HCT116 (cell line): ENCODE results near the gene MPP4. TPM values are rescaled to one million over a fixed set of nuclear protein-coding genes. Genes with fewer than 3 reads are reported as not detected.

Experiments
- ATAC-seq: fragments of 200-7000 bp; cut with Tn5 transposase; 2 replicates; pipeline ENCODE4 v1.9.1; 2020; ENCODE audit warnings: mild to moderate bottlenecking, moderate library complexity
- BruUV-seq: library from RNA; stranded (reverse); fragments of 400-500 nt; replicated peaks from 2 replicates; lab custom pipeline; 2021; lab: Mats Ljungman, UMichigan
- CTCF ChIA-PET: fragments of 300-600 bp; sonication (Branson Sonifier 250); formaldehyde crosslinking; loops from one replicate; lab custom pipeline; 2021; ENCODE audit warnings: antibody characterized with exemption; lab: Charles Lee
- POLR2A ChIA-PET: fragments of 300-600, 350-600 bp; sonication (Branson Sonifier 250); formaldehyde crosslinking; loops from one replicate; lab custom pipeline; 2021; ENCODE audit warnings: antibody characterized with exemption; lab: Charles Lee
- RAD21 ChIA-PET, 2 experiments: fragments of 300-600 bp; sonication (Branson Sonifier 250); formaldehyde crosslinking; loops; one replicate each; lab custom pipeline; 2023; ENCODE audit warnings: low total read pairs in 2 of 2; ENCODE audit not compliant: uncharacterized antibody in 2 of 2, unreplicated experiment in 2 of 2, low non-redundant PET in 1 of 2; lab: Charles Lee
- DNase-seq: peaks from one replicate; pipeline ENCODE4 v3.0.0-alpha.2; 2010; ENCODE audit warnings: low read depth, low spot score
- H2AFZ ChIP-seq: fragments of 200-600 bp; shearing (Covaris generic), sonication (generic); 2 replicates; pipeline ENCODE4 v1.6.1; 2017; ENCODE audit warnings: low read depth, mixed run types, mixed read lengths, antibody characterized with exemption, low read length; ENCODE audit not compliant: poor library complexity, severe bottlenecking
- H3K27ac ChIP-seq: 2 replicates; pipeline ENCODE4 v1.5.1; 2012; ENCODE audit warnings: low read depth, low read length
- H3K27me3 ChIP-seq: fragments of 200-600 bp; sonication (generic); 2 replicates; pipeline ENCODE4 v1.6.1; 2016; ENCODE audit warnings: mixed run types, low read length, mixed read lengths; ENCODE audit not compliant: insufficient read depth
- H3K36me3 ChIP-seq, 2 experiments: fragments of 200-500 bp in 1 of 2; fragments of 200-600 bp in 1 of 2; sonication (Bioruptor generic) in 1 of 2; sonication (generic) in 1 of 2; 2 replicates each; pipeline versions ENCODE4 v1.5.1 to v1.6.1; 2014 to 2016; ENCODE audit warnings: low read length in 2 of 2, inconsistent platforms in 1 of 2, mixed read lengths in 1 of 2, mixed run types in 1 of 2; ENCODE audit not compliant: insufficient read depth in 2 of 2, control insufficient read depth in 1 of 2
- H3K4me1 ChIP-seq, 2 experiments: fragments of 200-600 bp in 1 of 2; sonication (generic) in 1 of 2; 2 replicates each; pipeline versions ENCODE4 v1.5.1 to v1.6.1; 2012 to 2017; ENCODE audit warnings: low read length in 2 of 2, inconsistent platforms in 1 of 2, mild to moderate bottlenecking in 1 of 2, mixed read lengths in 1 of 2, mixed run types in 1 of 2, moderate library complexity in 1 of 2; ENCODE audit not compliant: insufficient read depth in 2 of 2, control insufficient read depth in 1 of 2
- H3K4me2 ChIP-seq: fragments of 200-600 bp; sonication (generic); 2 replicates; pipeline ENCODE4 v1.6.1; 2017; ENCODE audit warnings: mixed run types, low read length, mixed read lengths
- H3K4me3 ChIP-seq, 2 experiments: fragments of 200-600 bp in 1 of 2; sonication (generic) in 1 of 2; replicated peaks in 1 of 2; 2 replicates each; pipeline ENCODE4 v1.5.1; 2011 to 2016; ENCODE audit warnings: low read length in 2 of 2, control low read depth in 1 of 2, low read depth in 1 of 2, mild to moderate bottlenecking in 1 of 2, mixed read lengths in 1 of 2, mixed run types in 1 of 2
- H3K79me2 ChIP-seq: fragments of 200-600 bp; sonication (generic); 2 replicates; pipeline ENCODE4 v1.6.1; 2017; ENCODE audit warnings: mild to moderate bottlenecking, mixed run types, low read length, moderate library complexity, mixed read lengths; ENCODE audit not compliant: insufficient read depth
- H3K9ac ChIP-seq: fragments of 200-600 bp; sonication (generic); 2 replicates; pipeline ENCODE4 v1.6.1; 2016; ENCODE audit warnings: low read length, mixed read lengths
- H3K9me2 ChIP-seq: fragments of 200-600 bp; sonication (generic), shearing (Covaris generic); 2 replicates; pipeline ENCODE4 v1.6.1; 2017; ENCODE audit warnings: mixed run types, mild to moderate bottlenecking, moderate library complexity; ENCODE audit not compliant: insufficient read depth
- H3K9me3 ChIP-seq, 2 experiments: fragments of 200-500 bp in 1 of 2; fragments of 200-600 bp in 1 of 2; sonication (Bioruptor generic) in 1 of 2; sonication (generic) in 1 of 2; 2 replicates each; pipeline ENCODE4 v1.6.1; 2014 to 2017; ENCODE audit warnings: low read length in 2 of 2, mixed read lengths in 2 of 2, inconsistent platforms in 1 of 2, low read depth in 1 of 2, mild to moderate bottlenecking in 1 of 2, mixed run types in 1 of 2, moderate library complexity in 1 of 2; ENCODE audit not compliant: control insufficient read depth in 1 of 2, insufficient read depth in 1 of 2
- H4K20me1 ChIP-seq: fragments of 200-600 bp; sonication (generic), shearing (Covaris generic); 2 replicates; pipeline ENCODE4 v1.6.1; 2017; ENCODE audit warnings: mixed run types, mild to moderate bottlenecking, moderate library complexity; ENCODE audit not compliant: insufficient read depth
- ATF3 ChIP-seq: IDR thresholded peaks from 2 replicates; pipeline ENCODE4 v1.6.1; 2012
- CBX3 ChIP-seq: IDR thresholded peaks from 2 replicates; pipeline ENCODE4 v1.6.1; 2012; ENCODE audit warnings: low read depth
- CEBPB ChIP-seq: IDR thresholded peaks from 2 replicates; pipeline ENCODE4 v1.6.1; 2012; ENCODE audit warnings: low read depth
- CTCF ChIP-seq, 3 experiments: fragments of 200-600 bp in 1 of 3; sonication (generic) in 1 of 3; IDR thresholded peaks in 2 of 3; conservative IDR thresholded peaks in 1 of 3; 2 replicates each; pipeline ENCODE4 v1.5.1; 2012 to 2017; ENCODE audit warnings: low read depth in 2 of 3, low read length in 2 of 3, antibody characterized with exemption in 1 of 3, borderline replicate concordance in 1 of 3, control low read depth in 1 of 3, mild to moderate bottlenecking in 1 of 3, mixed read lengths in 1 of 3, mixed run types in 1 of 3, moderate library complexity in 1 of 3; ENCODE audit not compliant: insufficient read depth in 1 of 3
- ELF1 ChIP-seq: IDR thresholded peaks from 2 replicates; pipeline ENCODE4 v1.6.1; 2012; ENCODE audit warnings: low read depth, borderline replicate concordance
- EZH2 ChIP-seq: fragments of 200-600 bp; sonication (generic); IDR thresholded peaks from 2 replicates; pipeline ENCODE4 v1.6.1; 2017; ENCODE audit warnings: antibody characterized with exemption, mixed run types
- EZH2phosphoT487 ChIP-seq: fragments of 200-600 bp; IDR thresholded peaks from 2 replicates; pipeline ENCODE4 v1.6.1; 2018; ENCODE audit warnings: antibody characterized with exemption, borderline replicate concordance
- JUND ChIP-seq: IDR thresholded peaks from 2 replicates; pipeline ENCODE4 v1.6.1; 2012
- POLR2AphosphoS5 ChIP-seq: IDR thresholded peaks from 2 replicates; pipeline ENCODE4 v1.6.1; 2011; ENCODE audit warnings: mild to moderate bottlenecking, low read depth, low read length, moderate library complexity
- RAD21 ChIP-seq: IDR thresholded peaks from 2 replicates; pipeline ENCODE4 v1.6.1; 2012; ENCODE audit warnings: low read depth, mild to moderate bottlenecking
- SIN3A ChIP-seq: IDR thresholded peaks from 2 replicates; pipeline ENCODE4 v1.6.1; 2012; ENCODE audit warnings: low read depth
- SP1 ChIP-seq: IDR thresholded peaks from 2 replicates; pipeline ENCODE4 v1.6.1; 2012; ENCODE audit warnings: low read depth
- SRF ChIP-seq: IDR thresholded peaks from 2 replicates; pipeline ENCODE4 v1.6.1; 2012; ENCODE audit warnings: low read depth
- TCF7L2 ChIP-seq: IDR thresholded peaks from 2 replicates; pipeline ENCODE4 v1.7.0; 2011; ENCODE audit warnings: borderline replicate concordance, inconsistent platforms; ENCODE audit not compliant: insufficient read depth, insufficient read length; ENCODE audit errors: extremely low read depth
- YY1 ChIP-seq: IDR thresholded peaks from 2 replicates; pipeline ENCODE4 v1.6.1; 2011; ENCODE audit warnings: low read length, low read depth, moderate library complexity, mild to moderate bottlenecking; ENCODE audit not compliant: insufficient replicate concordance; ENCODE audit errors: extremely low read depth
- ZFX ChIP-seq: fragments of 450-650 bp; IDR thresholded peaks from 2 replicates; pipeline ENCODE4 v1.6.1; 2017
- ZNF274 ChIP-seq: fragments of 200-500 bp; sonication (Bioruptor generic); IDR thresholded peaks from 2 replicates; pipeline ENCODE4 v1.6.1; 2014; ENCODE audit warnings: mild to moderate bottlenecking, low read depth, low read length, inconsistent platforms
- intact Hi-C: fragments of 100-400 bp; cut with micrococcal nuclease; formaldehyde crosslinking; loops from 2 replicates; pipeline ENCODE4 v1.10.0; 2022
- total RNA-seq: library from RNA; stranded (reverse); gene quantifications from one replicate; pipeline ENCODE4 v1.2.1, GENCODE V29; 2021; ENCODE audit not compliant: unreplicated experiment
- TF ChIP-seq, protein P1 (sequence below): IDR thresholded peaks from 2 replicates; pipeline ENCODE4 v1.6.1; 2011; ENCODE audit warnings: mild to moderate bottlenecking, low read length, moderate library complexity; ENCODE audit not compliant: insufficient replicate concordance; ENCODE audit errors: extremely low read depth
- TF ChIP-seq, protein P2 (sequence below): IDR thresholded peaks from 2 replicates; pipeline ENCODE4 v1.6.1; 2012; ENCODE audit warnings: low read depth
- TF ChIP-seq, protein P3 (sequence below): IDR thresholded peaks from 2 replicates; pipeline ENCODE4 v1.6.1; 2012

MPP4 gene
- total RNA-seq, 1 experiment from 2014 or later: 0.32 TPM

DNA sequence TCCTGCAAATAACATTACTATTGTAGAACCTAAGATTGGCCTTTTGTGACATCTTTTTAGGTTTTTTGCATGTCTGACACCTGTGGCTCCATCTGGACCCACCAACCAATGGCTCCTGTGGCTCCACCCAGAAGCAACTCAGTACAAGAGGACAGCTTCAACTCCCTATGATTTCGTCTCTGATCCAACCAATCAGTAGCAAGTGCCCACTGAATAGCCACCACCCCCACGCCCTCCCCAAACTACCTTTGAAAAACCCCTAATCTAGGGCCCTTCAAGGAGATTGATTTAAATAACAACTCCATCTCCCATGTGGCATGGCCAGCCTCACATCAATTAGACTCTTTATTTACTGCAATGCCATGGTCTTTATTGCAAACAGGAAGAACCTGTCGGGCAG, 23.6 kb downstream of the MPP4 start (continued):
- TF ChIP-seq SIN3A (no peak), ATF3 (no peak), CEBPB (no peak), TCF7L2 (no peak), YY1 (no peak)

DNA sequence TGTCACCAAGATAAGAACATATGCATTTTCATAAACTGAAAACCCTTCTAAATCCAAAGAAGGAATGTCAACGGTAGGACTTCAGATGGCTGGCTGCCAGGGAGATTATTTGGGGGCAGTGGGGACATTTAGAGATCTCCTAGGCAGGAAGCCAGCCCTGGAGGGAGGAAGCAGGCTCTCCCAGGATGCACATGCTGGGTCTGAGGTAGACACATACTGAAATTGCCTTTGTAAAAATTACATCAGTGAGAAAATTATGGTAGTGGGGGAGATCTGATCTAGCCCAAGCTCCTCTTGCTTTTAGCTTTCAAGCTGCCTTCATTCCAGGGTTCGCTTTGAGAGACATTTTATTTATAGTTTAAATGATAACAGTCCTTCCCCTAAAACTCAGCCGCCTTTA, 24.1 kb downstream of the MPP4 start:
- no peak for DNase-seq
- no peak for ATAC-seq
- RAD21 ChIA-PET: no interaction called here
- Histone ChIP-seq H3K9me2 (no peaks in the 10 kb centered on the region), H3K36me3 (no peaks in the 10 kb centered on the region), H3K4me3 (no peak overlapping the region), H3K9me3 (no peaks in the 10 kb centered on the region), H3K79me2 (no peaks in the 10 kb centered on the region), H3K9ac (no peak overlapping the region), H3K4me1 (no peaks in the 10 kb centered on the region), H3K4me2 (no peak overlapping the region), H4K20me1 (no peaks in the 10 kb centered on the region), H2AFZ (no peak overlapping the region), H3K27ac (no peak overlapping the region), H3K27me3 (no peaks in the 10 kb centered on the region)
- intact Hi-C loops: no loop called here
- POLR2A ChIA-PET: no interaction called here
- no TSS peak for BruUV-seq
- CTCF ChIA-PET: no interaction called here
- TF ChIP-seq EZH2 (no peak), EZH2phosphoT487 (no peak), JUND (no peak), ZFX (no peak), ELF1 (no peak), POLR2AphosphoS5 (no peak), CBX3 (no peak), CTCF (IDR thresholded peaks at IDR 0.05 in 2 of 3, conservative IDR thresholded peaks at IDR 0.05 in 1 of 3; ENCODE audit: borderline replicate concordance in 1 of 3, insufficient read depth in 1 of 3, low read depth in 2 of 3, low read length in 2 of 3) (no peak), TCF7L2 (no peak), RAD21 (no peak), SRF (no peak), ZNF274 (no peak), SIN3A (no peak), SP1 (no peak)
- TF ChIP-seq, protein P1, sequence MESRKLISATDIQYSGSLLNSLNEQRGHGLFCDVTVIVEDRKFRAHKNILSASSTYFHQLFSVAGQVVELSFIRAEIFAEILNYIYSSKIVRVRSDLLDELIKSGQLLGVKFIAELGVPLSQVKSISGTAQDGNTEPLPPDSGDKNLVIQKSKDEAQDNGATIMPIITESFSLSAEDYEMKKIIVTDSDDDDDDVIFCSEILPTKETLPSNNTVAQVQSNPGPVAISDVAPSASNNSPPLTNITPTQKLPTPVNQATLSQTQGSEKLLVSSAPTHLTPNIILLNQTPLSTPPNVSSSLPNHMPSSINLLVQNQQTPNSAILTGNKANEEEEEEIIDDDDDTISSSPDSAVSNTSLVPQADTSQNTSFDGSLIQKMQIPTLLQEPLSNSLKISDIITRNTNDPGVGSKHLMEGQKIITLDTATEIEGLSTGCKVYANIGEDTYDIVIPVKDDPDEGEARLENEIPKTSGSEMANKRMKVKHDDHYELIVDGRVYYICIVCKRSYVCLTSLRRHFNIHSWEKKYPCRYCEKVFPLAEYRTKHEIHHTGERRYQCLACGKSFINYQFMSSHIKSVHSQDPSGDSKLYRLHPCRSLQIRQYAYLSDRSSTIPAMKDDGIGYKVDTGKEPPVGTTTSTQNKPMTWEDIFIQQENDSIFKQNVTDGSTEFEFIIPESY: no peak
- TF ChIP-seq, protein P2, sequence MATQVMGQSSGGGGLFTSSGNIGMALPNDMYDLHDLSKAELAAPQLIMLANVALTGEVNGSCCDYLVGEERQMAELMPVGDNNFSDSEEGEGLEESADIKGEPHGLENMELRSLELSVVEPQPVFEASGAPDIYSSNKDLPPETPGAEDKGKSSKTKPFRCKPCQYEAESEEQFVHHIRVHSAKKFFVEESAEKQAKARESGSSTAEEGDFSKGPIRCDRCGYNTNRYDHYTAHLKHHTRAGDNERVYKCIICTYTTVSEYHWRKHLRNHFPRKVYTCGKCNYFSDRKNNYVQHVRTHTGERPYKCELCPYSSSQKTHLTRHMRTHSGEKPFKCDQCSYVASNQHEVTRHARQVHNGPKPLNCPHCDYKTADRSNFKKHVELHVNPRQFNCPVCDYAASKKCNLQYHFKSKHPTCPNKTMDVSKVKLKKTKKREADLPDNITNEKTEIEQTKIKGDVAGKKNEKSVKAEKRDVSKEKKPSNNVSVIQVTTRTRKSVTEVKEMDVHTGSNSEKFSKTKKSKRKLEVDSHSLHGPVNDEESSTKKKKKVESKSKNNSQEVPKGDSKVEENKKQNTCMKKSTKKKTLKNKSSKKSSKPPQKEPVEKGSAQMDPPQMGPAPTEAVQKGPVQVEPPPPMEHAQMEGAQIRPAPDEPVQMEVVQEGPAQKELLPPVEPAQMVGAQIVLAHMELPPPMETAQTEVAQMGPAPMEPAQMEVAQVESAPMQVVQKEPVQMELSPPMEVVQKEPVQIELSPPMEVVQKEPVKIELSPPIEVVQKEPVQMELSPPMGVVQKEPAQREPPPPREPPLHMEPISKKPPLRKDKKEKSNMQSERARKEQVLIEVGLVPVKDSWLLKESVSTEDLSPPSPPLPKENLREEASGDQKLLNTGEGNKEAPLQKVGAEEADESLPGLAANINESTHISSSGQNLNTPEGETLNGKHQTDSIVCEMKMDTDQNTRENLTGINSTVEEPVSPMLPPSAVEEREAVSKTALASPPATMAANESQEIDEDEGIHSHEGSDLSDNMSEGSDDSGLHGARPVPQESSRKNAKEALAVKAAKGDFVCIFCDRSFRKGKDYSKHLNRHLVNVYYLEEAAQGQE: no peak
- TF ChIP-seq, protein P3, sequence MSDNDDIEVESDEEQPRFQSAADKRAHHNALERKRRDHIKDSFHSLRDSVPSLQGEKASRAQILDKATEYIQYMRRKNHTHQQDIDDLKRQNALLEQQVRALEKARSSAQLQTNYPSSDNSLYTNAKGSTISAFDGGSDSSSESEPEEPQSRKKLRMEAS: no peak
